SK-N-SH (cell line): ENCODE results near the gene COL26A1. TPM values are rescaled to one million over a fixed set of nuclear protein-coding genes. Genes with fewer than 3 reads are reported as not detected.

Source experiments
- CTCF ChIA-PET: fragments of 300-600, 350-600 bp; formaldehyde crosslinking; extraction: SDS; loops from one replicate; lab custom pipeline; 2021; lab: Yijun Ruan, JAX
- POLR2A ChIA-PET: fragments of 350-600 bp; sonication (Branson Sonifier 250); formaldehyde crosslinking; extraction: SDS; loops from one replicate; lab custom pipeline; 2020; ENCODE audit warnings: antibody characterized with exemption, inconsistent platforms; lab: Yijun Ruan, JAX
- DNase-seq: peaks from one replicate; pipeline ENCODE4 v3.0.0; 2012
- H2AFZ ChIP-seq: fragments of 200-600 bp; sonication (generic); 2 replicates; pipeline ENCODE4 v1.8.1; 2016; ENCODE audit warnings: antibody characterized with exemption, mild to moderate bottlenecking, low read depth
- H3F3A ChIP-seq: fragments of 200-600 bp; sonication (generic); replicated peaks from 2 replicates; pipeline ENCODE3; 2016; ENCODE audit warnings: antibody characterized with exemption, mild to moderate bottlenecking; ENCODE audit not compliant: insufficient read depth
- H3K27ac ChIP-seq, 2 experiments: fragments of 200-500 bp in 1 of 2; fragments of 200-600 bp in 1 of 2; sonication (Bioruptor generic) in 1 of 2; sonication (generic), shearing (Covaris generic) in 1 of 2; 2 replicates each; pipeline versions ENCODE4 v1.5.1 to v1.6.1; 2014 to 2016; ENCODE audit warnings: low read depth in 2 of 2, inconsistent platforms in 1 of 2, low read length in 1 of 2, mild to moderate bottlenecking in 1 of 2, mixed read lengths in 1 of 2
- H3K27me3 ChIP-seq: fragments of 200-600 bp; sonication (generic), shearing (Covaris generic); 2 replicates; pipeline ENCODE4 v1.6.1; 2016; ENCODE audit warnings: mixed run types; ENCODE audit not compliant: insufficient read depth
- H3K36me3 ChIP-seq, 2 experiments: fragments of 200-500 bp in 1 of 2; fragments of 200-600 bp in 1 of 2; sonication (Bioruptor generic) in 1 of 2; sonication (generic) in 1 of 2; replicated peaks in 1 of 2; 2 replicates each; pipeline versions ENCODE3 to v1.5.1; 2014 to 2016; ENCODE audit warnings: low read length in 1 of 2, mild to moderate bottlenecking in 1 of 2; ENCODE audit not compliant: insufficient read depth in 2 of 2, control insufficient read depth in 1 of 2
- H3K4me1 ChIP-seq, 2 experiments: fragments of 200-500 bp in 1 of 2; fragments of 200-600 bp in 1 of 2; sonication (Bioruptor generic) in 1 of 2; sonication (generic), shearing (Covaris generic) in 1 of 2; 2 replicates each; pipeline versions ENCODE4 v1.5.1 to v1.6.1; 2014 to 2016; ENCODE audit warnings: low read depth in 1 of 2, low read length in 1 of 2, mixed run types in 1 of 2; ENCODE audit not compliant: insufficient read depth in 2 of 2, control insufficient read depth in 1 of 2
- H3K4me2 ChIP-seq: fragments of 200-600 bp; sonication (generic), shearing (Covaris generic); 2 replicates; pipeline ENCODE4 v1.6.1; 2017; ENCODE audit warnings: mixed run types
- H3K4me3 ChIP-seq, 2 experiments: fragments of 200-500 bp in 1 of 2; fragments of 200-600 bp in 1 of 2; sonication (Bioruptor generic) in 1 of 2; sonication (generic), shearing (Covaris generic) in 1 of 2; 2 replicates each; pipeline versions ENCODE4 v1.5.1 to v1.8.1; 2014 to 2016; ENCODE audit warnings: low read depth in 2 of 2, inconsistent platforms in 1 of 2, low read length in 1 of 2, mild to moderate bottlenecking in 1 of 2, mixed read lengths in 1 of 2, moderate library complexity in 1 of 2
- H3K79me2 ChIP-seq: fragments of 200-600 bp; sonication (generic); 2 replicates; pipeline ENCODE4 v1.8.1; 2017; ENCODE audit warnings: mild to moderate bottlenecking; ENCODE audit not compliant: insufficient read depth
- H3K9ac ChIP-seq: fragments of 200-600 bp; sonication (generic); 2 replicates; pipeline ENCODE4 v1.6.1; 2017; ENCODE audit warnings: mixed run types
- H3K9me2 ChIP-seq: fragments of 200-600 bp; sonication (generic); 2 replicates; pipeline ENCODE4 v1.6.1; 2017; ENCODE audit warnings: mixed run types
- H3K9me3 ChIP-seq: fragments of 200-600 bp; sonication (generic); 2 replicates; pipeline ENCODE4 v1.6.1; 2017; ENCODE audit warnings: mixed run types, mild to moderate bottlenecking, moderate library complexity
- H4K20me1 ChIP-seq: fragments of 200-600 bp; sonication (generic); 2 replicates; pipeline ENCODE4 v1.6.1; 2017; ENCODE audit warnings: mild to moderate bottlenecking, mixed run types; ENCODE audit not compliant: insufficient read depth
- CTCF ChIP-seq: fragments of 200-600 bp; sonication (generic); IDR thresholded peaks from 2 replicates; pipeline ENCODE4 v1.6.1; 2017; ENCODE audit warnings: antibody characterized with exemption, mild to moderate bottlenecking, moderate library complexity
- EZH2phosphoT487 ChIP-seq: fragments of 200-600 bp; sonication (generic); IDR thresholded peaks from 2 replicates; pipeline ENCODE4 v1.6.1; 2017; ENCODE audit warnings: low read depth, mixed run types, mild to moderate bottlenecking, antibody characterized with exemption, moderate library complexity, borderline replicate concordance
- FOSL2 ChIP-seq: IDR thresholded peaks from 2 replicates; pipeline ENCODE4 v1.4.0; 2012; ENCODE audit warnings: low read depth, mild to moderate bottlenecking, moderate library complexity, borderline replicate concordance
- FOXJ3 ChIP-seq: sonication (generic); formaldehyde crosslinking; IDR thresholded peaks from 2 replicates; pipeline ENCODE4 v1.5.1; 2020; ENCODE audit warnings: mild to moderate bottlenecking, missing genetic modification reagents
- GABPA ChIP-seq: IDR thresholded peaks from 2 replicates; pipeline ENCODE4 v1.4.0; 2012; ENCODE audit warnings: low read depth, mild to moderate bottlenecking
- GATA2 ChIP-seq: sonication (generic); formaldehyde crosslinking; IDR thresholded peaks from 2 replicates; pipeline ENCODE4 v1.5.0; 2020; ENCODE audit warnings: mild to moderate bottlenecking, missing genetic modification reagents
- NRF1 ChIP-seq: IDR thresholded peaks from 2 replicates; pipeline ENCODE4 v1.6.1; 2012; ENCODE audit warnings: low read depth, mild to moderate bottlenecking, low read length
- RAD21 ChIP-seq: IDR thresholded peaks from 2 replicates; pipeline ENCODE4 v1.6.1; 2012; ENCODE audit warnings: mild to moderate bottlenecking, low read length
- RXRA ChIP-seq: IDR thresholded peaks from 2 replicates; pipeline ENCODE4 v1.4.0; 2012; ENCODE audit warnings: low read depth, mild to moderate bottlenecking, borderline replicate concordance
- SMC3 ChIP-seq: IDR thresholded peaks from 2 replicates; pipeline ENCODE4 v1.6.1; 2012; ENCODE audit warnings: low read depth, low read length, improper control_type of control experiment
- TAF1 ChIP-seq: IDR thresholded peaks from 2 replicates; pipeline ENCODE4 v1.6.1; 2012; ENCODE audit warnings: low read depth, mild to moderate bottlenecking, low read length, moderate library complexity, borderline replicate concordance
- WGBS: methylation state at CpG from one replicate; pipeline ENCODE4 v1.1.6; 2017; ENCODE audit warnings: low lambda C conversion rate; 5-methylcytosine and 5-hydroxymethylcytosine counted together
- polyA plus RNA-seq, 3 experiments: library from polyadenylated mRNA; depleted of rRNA; stranded (reverse); fragments of >200 nt; gene quantifications; 2 replicates each; pipeline ENCODE4 v1.2.3, GENCODE V29; 2012
- TF ChIP-seq, protein P1 (sequence below): IDR thresholded peaks from 2 replicates; pipeline ENCODE4 v1.4.0; 2012; ENCODE audit warnings: low read depth, borderline replicate concordance
- TF ChIP-seq, protein P2 (sequence below): IDR thresholded peaks from 2 replicates; pipeline ENCODE4 v1.6.1; 2012; ENCODE audit warnings: mild to moderate bottlenecking, low read depth, low read length, moderate library complexity

COL26A1 gene
- polyA plus RNA-seq, 1 of the 3 experiments (the other 2 are of a cell fraction), result 0.05 TPM

- no peaks in the 10 kb centered on the region for H3K27me3 ChIP-seq
- no peaks in the 10 kb centered on the region for H3K9me2 ChIP-seq
- DNase-seq, result peak; percentile 85
- H2AFZ ChIP-seq, result no peak overlapping the region
- H3K79me2 ChIP-seq, result no peaks in the 10 kb centered on the region
- 27% methylated on average over 16 of the region's 16 CpGs for WGBS
- no peak overlapping the region for H3K9ac ChIP-seq
- POLR2A ChIA-PET, result interaction anchor here (0.7 to 0.9 kb wide), 2 partner anchors 29 to 748 kb away, joined by 3 to 4 read pairs; no protein-coding TSS in a partner anchor
- CTCF ChIA-PET, result interaction anchor here (0.6 to 7.7 kb wide), 105 partner anchors 9 to 853 kb away, joined by 3 to 119 read pairs (median 4); partner anchors contain the start of genes COL26A1 and PRKRIP1
- peaks cover 0 to under 1% of the 10 kb centered on the region in 2 experiments; a peak in 1 of 4 replicates for H3K4me1 ChIP-seq
- H3K36me3 ChIP-seq, result no peaks in the 10 kb centered on the region
- no peak overlapping the region for H3K4me2 ChIP-seq
- H3F3A ChIP-seq, result no peaks in the 10 kb centered on the region
- H3K27ac ChIP-seq, result no peak overlapping the region
- no peak overlapping the region; a peak in 1 of 4 replicates for H3K4me3 ChIP-seq
- H3K9me3 ChIP-seq, result no peaks in the 10 kb centered on the region
- H4K20me1 ChIP-seq, result no peaks in the 10 kb centered on the region
- TF ChIP-seq EZH2phosphoT487, result no peak
- no peak for TF ChIP-seq GABPA
- peak; percentile 29; the same call in 1 of the 2 replicates for TF ChIP-seq NRF1
- TF ChIP-seq, protein P1, sequence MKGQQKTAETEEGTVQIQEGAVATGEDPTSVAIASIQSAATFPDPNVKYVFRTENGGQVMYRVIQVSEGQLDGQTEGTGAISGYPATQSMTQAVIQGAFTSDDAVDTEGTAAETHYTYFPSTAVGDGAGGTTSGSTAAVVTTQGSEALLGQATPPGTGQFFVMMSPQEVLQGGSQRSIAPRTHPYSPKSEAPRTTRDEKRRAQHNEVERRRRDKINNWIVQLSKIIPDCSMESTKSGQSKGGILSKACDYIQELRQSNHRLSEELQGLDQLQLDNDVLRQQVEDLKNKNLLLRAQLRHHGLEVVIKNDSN, result no peak
- TF ChIP-seq TAF1, result no peak
- no peak for TF ChIP-seq RXRA
- TF ChIP-seq CTCF, result peak; percentile 99
- TF ChIP-seq SMC3, result peak; percentile 91
- no peak for TF ChIP-seq FOXJ3 (CRISPR knock-in tag)
- TF ChIP-seq GATA2 (CRISPR knock-in tag), result no peak
- TF ChIP-seq RAD21, result peak; percentile 97
- no peak for TF ChIP-seq FOSL2
- TF ChIP-seq, protein P2, sequence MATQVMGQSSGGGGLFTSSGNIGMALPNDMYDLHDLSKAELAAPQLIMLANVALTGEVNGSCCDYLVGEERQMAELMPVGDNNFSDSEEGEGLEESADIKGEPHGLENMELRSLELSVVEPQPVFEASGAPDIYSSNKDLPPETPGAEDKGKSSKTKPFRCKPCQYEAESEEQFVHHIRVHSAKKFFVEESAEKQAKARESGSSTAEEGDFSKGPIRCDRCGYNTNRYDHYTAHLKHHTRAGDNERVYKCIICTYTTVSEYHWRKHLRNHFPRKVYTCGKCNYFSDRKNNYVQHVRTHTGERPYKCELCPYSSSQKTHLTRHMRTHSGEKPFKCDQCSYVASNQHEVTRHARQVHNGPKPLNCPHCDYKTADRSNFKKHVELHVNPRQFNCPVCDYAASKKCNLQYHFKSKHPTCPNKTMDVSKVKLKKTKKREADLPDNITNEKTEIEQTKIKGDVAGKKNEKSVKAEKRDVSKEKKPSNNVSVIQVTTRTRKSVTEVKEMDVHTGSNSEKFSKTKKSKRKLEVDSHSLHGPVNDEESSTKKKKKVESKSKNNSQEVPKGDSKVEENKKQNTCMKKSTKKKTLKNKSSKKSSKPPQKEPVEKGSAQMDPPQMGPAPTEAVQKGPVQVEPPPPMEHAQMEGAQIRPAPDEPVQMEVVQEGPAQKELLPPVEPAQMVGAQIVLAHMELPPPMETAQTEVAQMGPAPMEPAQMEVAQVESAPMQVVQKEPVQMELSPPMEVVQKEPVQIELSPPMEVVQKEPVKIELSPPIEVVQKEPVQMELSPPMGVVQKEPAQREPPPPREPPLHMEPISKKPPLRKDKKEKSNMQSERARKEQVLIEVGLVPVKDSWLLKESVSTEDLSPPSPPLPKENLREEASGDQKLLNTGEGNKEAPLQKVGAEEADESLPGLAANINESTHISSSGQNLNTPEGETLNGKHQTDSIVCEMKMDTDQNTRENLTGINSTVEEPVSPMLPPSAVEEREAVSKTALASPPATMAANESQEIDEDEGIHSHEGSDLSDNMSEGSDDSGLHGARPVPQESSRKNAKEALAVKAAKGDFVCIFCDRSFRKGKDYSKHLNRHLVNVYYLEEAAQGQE, result no peak
- TF ChIP-seq, all 33 proteins: peak for 4
Observed at GRCh38 chr7:101542527-101543241, 180.0 kb downstream of the COL26A1 start.
